Astrocyte of the cerebellum (primary cell): ENCODE results near the gene TPPP.
"Not testable (repeated sequence)": the region's sequence is repeated elsewhere in the genome, so short reads cannot be mapped to it uniquely, and the experiment has no call there.

Source experiments
- DNase-seq: peaks from one replicate; pipeline ENCODE4 v3.0.0-alpha.2; 2011; ENCODE audit warnings: low read depth
- H3K4me3 ChIP-seq: 2 replicates; pipeline ENCODE4 v1.5.1; 2011; ENCODE audit warnings: mild to moderate bottlenecking, low read depth, low read length, moderate library complexity
- CTCF ChIP-seq: IDR thresholded peaks from 2 replicates; pipeline ENCODE4 v1.5.1; 2012; ENCODE audit warnings: low read length, low read depth, moderate library complexity, mild to moderate bottlenecking; ENCODE audit errors: missing control alignments
- in situ Hi-C: cut with HindIII; loops from 2 replicates; pipeline ENCODE4 v1.10.0; 2017; ENCODE audit warnings: low sequenced_read_pairs

The TPPP gene

GRCh38 chr5:693271-694041 is at the start of gene TPPP:
Gene TPPP, minus strand, starts transcription at chr5:693352. Its CDS starts 15,292 bp downstream, at chr5:678060.
- H3K4me3 ChIP-seq = peak within 1 kb of the TSS; percentile 26
- DNase-seq, in situ Hi-C loops: not testable (repeated sequence)

- in situ Hi-C loops, DNase-seq, H3K4me3 ChIP-seq: not testable (repeated sequence)
Observed at GRCh38 chr5:742276-742675, 49.1 kb upstream of the TPPP start.

- DNase-seq, in situ Hi-C loops, H3K4me3 ChIP-seq: not testable (repeated sequence)
Observed at GRCh38 chr5:734145-734544, 41.0 kb upstream of the TPPP start.

- in situ Hi-C loops, DNase-seq: not testable (repeated sequence)
Observed at GRCh38 chr5:732754-733454, 39.8 kb upstream of the TPPP start.

GRCh38 chr5:729225-729624 is 36.1 kb upstream of the TPPP start:
- in situ Hi-C loops, DNase-seq, H3K4me3 ChIP-seq: not testable (repeated sequence)

More at GRCh38 chr5:732754-733454, 39.8 kb upstream of the TPPP start:
- H3K4me3 ChIP-seq = not testable (repeated sequence)

GRCh38 chr5:727087-727486 is 33.9 kb upstream of the TPPP start:
- in situ Hi-C loops, DNase-seq, H3K4me3 ChIP-seq: not testable (repeated sequence)

GRCh38 chr5:723865-724264 is 30.7 kb upstream of the TPPP start:
- in situ Hi-C loops, H3K4me3 ChIP-seq, DNase-seq: not testable (repeated sequence)

GRCh38 chr5:723309-723708 is 30.2 kb upstream of the TPPP start:
- DNase-seq, in situ Hi-C loops, H3K4me3 ChIP-seq: not testable (repeated sequence)

GRCh38 chr5:719379-719778 is 26.2 kb upstream of the TPPP start:
- DNase-seq, in situ Hi-C loops, H3K4me3 ChIP-seq: not testable (repeated sequence)

GRCh38 chr5:717143-717542 is 24.0 kb upstream of the TPPP start:
- no peak for DNase-seq
- no peak overlapping the region for H3K4me3 ChIP-seq
- no peak for TF ChIP-seq CTCF
- in situ Hi-C loops = no loop called here

GRCh38 chr5:716740-717139 is 23.6 kb upstream of the TPPP start:
- in situ Hi-C loops, DNase-seq, H3K4me3 ChIP-seq: not testable (repeated sequence)

- H3K4me3 ChIP-seq, DNase-seq, in situ Hi-C loops: not testable (repeated sequence)
Observed at GRCh38 chr5:715636-716035, 22.5 kb upstream of the TPPP start.

GRCh38 chr5:714215-715118 is 21.3 kb upstream of the TPPP start:
- in situ Hi-C loops, DNase-seq, H3K4me3 ChIP-seq: not testable (repeated sequence)

- in situ Hi-C loops, H3K4me3 ChIP-seq, DNase-seq: not testable (repeated sequence)
Observed at GRCh38 chr5:713686-714085, 20.5 kb upstream of the TPPP start.

- in situ Hi-C loops, H3K4me3 ChIP-seq: not testable (repeated sequence)
Observed at GRCh38 chr5:708848-709517, 15.8 kb upstream of the TPPP start.

More at GRCh38 chr5:708848-709517, 15.8 kb upstream of the TPPP start:
- DNase-seq = not testable (repeated sequence)
